ENCODE data around the gene ZBTB16.

The ZBTB16 gene

GRCh38 chr11:114019046-114019445, 40.5 kb upstream of the ZBTB16 start:
- Histone ChIP-seq H4K8ac (ENCODE audit: low read depth, low read length) (no peak overlapping the region), H3K9ac (ENCODE audit: low read length) (no peak overlapping the region)

GRCh38 chr11:114019574-114019973, 39.9 kb upstream of the ZBTB16 start:
- H3K4me2 ChIP-seq (ENCODE audit: low read length): no peak overlapping the region
- no peaks in the 10 kb centered on the region for H3K79me2 ChIP-seq (ENCODE audit: control insufficient read depth, insufficient read depth, low read length)
- no peaks in the 10 kb centered on the region for H3K79me1 ChIP-seq (ENCODE audit: low read length)
- no peak overlapping the region for H2BK120ac ChIP-seq (ENCODE audit: low read depth, low read length)
- WGBS (ENCODE audit: extremely low coverage, insufficient coverage, low lambda C conversion rate): no CpG with 5 or more reads among the region's 5 CpGs
- H2AK5ac ChIP-seq (ENCODE audit: low read length): no peak overlapping the region
- H4K8ac ChIP-seq (ENCODE audit: low read depth, low read length): no peak overlapping the region
- H3K4ac ChIP-seq (ENCODE audit: low read depth, low read length): no peak overlapping the region
- H3K9ac ChIP-seq (ENCODE audit: low read length): no peak overlapping the region
- no peak for DNase-seq
- H3K23ac ChIP-seq (ENCODE audit: low read length): no peak overlapping the region
- no peak overlapping the region for H2BK5ac ChIP-seq (ENCODE audit: low read length)
- H3K4me1 ChIP-seq (ENCODE audit: control insufficient read depth, low read depth, low read length): no peaks in the 10 kb centered on the region
- no peak overlapping the region for H2BK15ac ChIP-seq (replicated peaks; ENCODE audit: low read depth)
- H4K5ac ChIP-seq (ENCODE audit: low read length): no peak overlapping the region
- H3K27me3 ChIP-seq (ENCODE audit: insufficient read depth, low read length, poor library complexity): no peaks in the 10 kb centered on the region
- H3K4me3 ChIP-seq (ENCODE audit: low read length): no peak overlapping the region
- no peak overlapping the region for H3K56ac ChIP-seq (ENCODE audit: low read length)
- no peak overlapping the region for H3K18ac ChIP-seq (ENCODE audit: low read length)
- no peak overlapping the region for H3K27ac ChIP-seq (ENCODE audit: low read depth, low read length)
- no peaks in the 10 kb centered on the region for H3K36me3 ChIP-seq (ENCODE audit: control insufficient read depth, insufficient read depth, low read length)

More at GRCh38 chr11:114019046-114019445, 40.5 kb upstream of the ZBTB16 start:
- no peak overlapping the region for H3K4ac ChIP-seq (ENCODE audit: low read depth, low read length)
- no peak overlapping the region for H2BK120ac ChIP-seq (ENCODE audit: low read depth, low read length)
- H4K5ac ChIP-seq (ENCODE audit: low read length): no peak overlapping the region
- H3K27ac ChIP-seq (ENCODE audit: low read depth, low read length): no peak overlapping the region
- H3K4me3 ChIP-seq (ENCODE audit: low read length): no peak overlapping the region
- no peaks in the 10 kb centered on the region for H3K4me1 ChIP-seq (ENCODE audit: control insufficient read depth, low read depth, low read length)
- H3K18ac ChIP-seq (ENCODE audit: low read length): no peak overlapping the region
- no peaks in the 10 kb centered on the region for H3K27me3 ChIP-seq (ENCODE audit: insufficient read depth, low read length, poor library complexity)
- H2AK5ac ChIP-seq (ENCODE audit: low read length): no peak overlapping the region
- no peak overlapping the region for H3K23ac ChIP-seq (ENCODE audit: low read length)
- no CpG with 5 or more reads among the region's 3 CpGs for WGBS (ENCODE audit: extremely low coverage, insufficient coverage, low lambda C conversion rate)
- DNase-seq: no peak
- H3K79me2 ChIP-seq (ENCODE audit: control insufficient read depth, insufficient read depth, low read length): no peaks in the 10 kb centered on the region
- no peak overlapping the region for H3K4me2 ChIP-seq (ENCODE audit: low read length)
- no peak overlapping the region for H3K56ac ChIP-seq (ENCODE audit: low read length)
- H2BK15ac ChIP-seq (replicated peaks; ENCODE audit: low read depth): no peak overlapping the region
- no peaks in the 10 kb centered on the region for H3K79me1 ChIP-seq (ENCODE audit: low read length)
- no peaks in the 10 kb centered on the region for H3K36me3 ChIP-seq (ENCODE audit: control insufficient read depth, insufficient read depth, low read length)
- no peak overlapping the region for H2BK5ac ChIP-seq (ENCODE audit: low read length)

GRCh38 chr11:114025329-114025907, 34.1 kb upstream of the ZBTB16 start:
- Histone ChIP-seq H3K23ac (ENCODE audit: low read length) (no peak overlapping the region), H2BK120ac (ENCODE audit: low read depth, low read length) (no peak overlapping the region), H3K4me1 (ENCODE audit: control insufficient read depth, low read depth, low read length) (no peaks in the 10 kb centered on the region), H4K5ac (ENCODE audit: low read length) (no peak overlapping the region), H3K9ac (ENCODE audit: low read length) (no peak overlapping the region), H2BK5ac (ENCODE audit: low read length) (no peak overlapping the region), H4K8ac (ENCODE audit: low read depth, low read length) (no peak overlapping the region), H2AK5ac (ENCODE audit: low read length) (no peak overlapping the region), H3K79me1 (ENCODE audit: low read length) (no peaks in the 10 kb centered on the region), H3K56ac (ENCODE audit: low read length) (no peak overlapping the region), H3K27me3 (ENCODE audit: insufficient read depth, low read length, poor library complexity) (no peaks in the 10 kb centered on the region), H3K18ac (ENCODE audit: low read length) (no peak overlapping the region), H3K4ac (ENCODE audit: low read depth, low read length) (no peak overlapping the region), H2BK15ac (replicated peaks; ENCODE audit: low read depth) (no peak overlapping the region), H3K4me3 (ENCODE audit: low read length) (no peak overlapping the region), H3K79me2 (ENCODE audit: control insufficient read depth, insufficient read depth, low read length) (no peaks in the 10 kb centered on the region), H3K27ac (ENCODE audit: low read depth, low read length) (no peak overlapping the region), H3K4me2 (ENCODE audit: low read length) (no peak overlapping the region), H3K36me3 (ENCODE audit: control insufficient read depth, insufficient read depth, low read length) (no peaks in the 10 kb centered on the region)
- no peak for DNase-seq
- WGBS (ENCODE audit: extremely low coverage, insufficient coverage, low lambda C conversion rate): no CpG with 5 or more reads among the region's 3 CpGs

DNA sequence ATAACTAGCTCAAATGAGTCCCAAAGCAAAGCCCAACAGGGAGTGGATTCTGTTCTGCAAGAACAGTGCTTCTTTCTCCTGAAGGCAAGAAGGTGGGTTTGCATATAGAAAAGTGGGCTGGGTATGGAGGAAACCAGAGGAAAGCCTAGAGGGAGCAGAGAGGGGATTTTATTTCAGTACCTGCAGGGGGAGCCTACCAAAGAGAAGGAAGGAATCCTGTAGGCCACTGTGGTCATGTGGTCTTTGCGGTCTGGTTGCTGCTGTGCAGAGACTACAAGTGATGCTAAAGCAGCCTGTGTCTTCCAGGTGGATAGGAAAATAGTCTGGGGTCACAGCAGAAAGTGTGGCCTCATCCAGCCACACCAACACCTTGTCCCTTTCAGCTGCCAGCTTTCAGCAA, 33.2 kb upstream of the ZBTB16 start:
- no peak overlapping the region for H3K23ac ChIP-seq (ENCODE audit: low read length)
- no peak overlapping the region for H3K4me3 ChIP-seq (ENCODE audit: low read length)
- no peak overlapping the region for H2BK15ac ChIP-seq (replicated peaks; ENCODE audit: low read depth)
- H3K4ac ChIP-seq (ENCODE audit: low read depth, low read length): no peak overlapping the region
- no peaks in the 10 kb centered on the region for H3K79me2 ChIP-seq (ENCODE audit: control insufficient read depth, insufficient read depth, low read length)
- H2BK120ac ChIP-seq (ENCODE audit: low read depth, low read length): no peak overlapping the region
- H2AK5ac ChIP-seq (ENCODE audit: low read length): no peak overlapping the region
- H3K56ac ChIP-seq (ENCODE audit: low read length): no peak overlapping the region
- no peak overlapping the region for H3K18ac ChIP-seq (ENCODE audit: low read length)
- H3K4me2 ChIP-seq (ENCODE audit: low read length): no peak overlapping the region
- no peak overlapping the region for H4K8ac ChIP-seq (ENCODE audit: low read depth, low read length)
- H3K27ac ChIP-seq (ENCODE audit: low read depth, low read length): no peak overlapping the region
- no peak overlapping the region for H4K5ac ChIP-seq (ENCODE audit: low read length)
- H3K9ac ChIP-seq (ENCODE audit: low read length): no peak overlapping the region
- no peaks in the 10 kb centered on the region for H3K27me3 ChIP-seq (ENCODE audit: insufficient read depth, low read length, poor library complexity)
- H3K36me3 ChIP-seq (ENCODE audit: control insufficient read depth, insufficient read depth, low read length): no peaks in the 10 kb centered on the region
- H3K4me1 ChIP-seq (ENCODE audit: control insufficient read depth, low read depth, low read length): no peaks in the 10 kb centered on the region
- H2BK5ac ChIP-seq (ENCODE audit: low read length): no peak overlapping the region
- no peaks in the 10 kb centered on the region for H3K79me1 ChIP-seq (ENCODE audit: low read length)
- WGBS (ENCODE audit: extremely low coverage, insufficient coverage, low lambda C conversion rate): no CpG with 5 or more reads among the region's 1 CpG
- peak; percentile 83 for DNase-seq

- no CpG with 5 or more reads among the region's 11 CpGs for WGBS (ENCODE audit: extremely low coverage, insufficient coverage, low lambda C conversion rate)
- no peak overlapping the region for H2BK15ac ChIP-seq (replicated peaks; ENCODE audit: low read depth)
Observed at GRCh38 chr11:114027391-114027790, 32.1 kb upstream of the ZBTB16 start.

GRCh38 chr11:114027926-114028325, 31.6 kb upstream of the ZBTB16 start:
- no peak overlapping the region for H3K4me2 ChIP-seq (ENCODE audit: low read length)
- H4K5ac ChIP-seq (ENCODE audit: low read length): no peak overlapping the region
- no peak overlapping the region for H2BK120ac ChIP-seq (ENCODE audit: low read depth, low read length)
- H3K4me1 ChIP-seq (ENCODE audit: control insufficient read depth, low read depth, low read length): no peaks in the 10 kb centered on the region
- WGBS (ENCODE audit: extremely low coverage, insufficient coverage, low lambda C conversion rate): no CpG with 5 or more reads among the region's 4 CpGs
- H3K79me1 ChIP-seq (ENCODE audit: low read length): no peaks in the 10 kb centered on the region
- H2AK5ac ChIP-seq (ENCODE audit: low read length): no peak overlapping the region
- DNase-seq: no peak
- no peak overlapping the region for H4K8ac ChIP-seq (ENCODE audit: low read depth, low read length)
- no peak overlapping the region for H3K23ac ChIP-seq (ENCODE audit: low read length)
- H3K79me2 ChIP-seq (ENCODE audit: control insufficient read depth, insufficient read depth, low read length): no peaks in the 10 kb centered on the region
- H3K56ac ChIP-seq (ENCODE audit: low read length): no peak overlapping the region
- H3K4me3 ChIP-seq (ENCODE audit: low read length): no peak overlapping the region
- no peak overlapping the region for H3K9ac ChIP-seq (ENCODE audit: low read length)
- no peaks in the 10 kb centered on the region for H3K27me3 ChIP-seq (ENCODE audit: insufficient read depth, low read length, poor library complexity)
- H2BK15ac ChIP-seq (replicated peaks; ENCODE audit: low read depth): no peak overlapping the region
- no peak overlapping the region for H3K18ac ChIP-seq (ENCODE audit: low read length)
- no peak overlapping the region for H3K4ac ChIP-seq (ENCODE audit: low read depth, low read length)
- no peak overlapping the region for H3K27ac ChIP-seq (ENCODE audit: low read depth, low read length)
- H2BK5ac ChIP-seq (ENCODE audit: low read length): no peak overlapping the region
- H3K36me3 ChIP-seq (ENCODE audit: control insufficient read depth, insufficient read depth, low read length): no peaks in the 10 kb centered on the region

More at GRCh38 chr11:114027391-114027790, 32.1 kb upstream of the ZBTB16 start:
- Histone ChIP-seq H3K4me1 (ENCODE audit: control insufficient read depth, low read depth, low read length) (no peaks in the 10 kb centered on the region), H3K27me3 (ENCODE audit: insufficient read depth, low read length, poor library complexity) (no peaks in the 10 kb centered on the region), H3K27ac (ENCODE audit: low read depth, low read length) (no peak overlapping the region), H3K18ac (ENCODE audit: low read length) (no peak overlapping the region), H3K56ac (ENCODE audit: low read length) (no peak overlapping the region), H2BK5ac (ENCODE audit: low read length) (no peak overlapping the region), H3K4me3 (ENCODE audit: low read length) (no peak overlapping the region), H2BK120ac (ENCODE audit: low read depth, low read length) (no peak overlapping the region), H2AK5ac (ENCODE audit: low read length) (no peak overlapping the region), H3K4me2 (ENCODE audit: low read length) (no peak overlapping the region), H3K23ac (ENCODE audit: low read length) (no peak overlapping the region), H3K4ac (ENCODE audit: low read depth, low read length) (no peak overlapping the region), H3K9ac (ENCODE audit: low read length) (no peak overlapping the region), H4K8ac (ENCODE audit: low read depth, low read length) (no peak overlapping the region), H3K36me3 (ENCODE audit: control insufficient read depth, insufficient read depth, low read length) (no peaks in the 10 kb centered on the region), H3K79me1 (ENCODE audit: low read length) (no peaks in the 10 kb centered on the region), H4K5ac (ENCODE audit: low read length) (no peak overlapping the region), H3K79me2 (ENCODE audit: control insufficient read depth, insufficient read depth, low read length) (no peaks in the 10 kb centered on the region)
- no peak for DNase-seq
